OCI-LY7 (cell line): ENCODE results near the gene MAS1L. TPM values are rescaled to one million over a fixed set of nuclear protein-coding genes. Genes with fewer than 3 reads are reported as not detected.
"Not testable (repeated sequence)": the region's sequence is repeated elsewhere in the genome, so short reads cannot be mapped to it uniquely, and the experiment has no call there.

Experiments used
- BruUV-seq: library from RNA; stranded (reverse); fragments of 400-500 nt; replicated peaks from 2 replicates; lab custom pipeline; 2021; lab: Mats Ljungman, UMichigan
- CTCF ChIA-PET: fragments of 300-600 bp; sonication (Branson Sonifier 250); formaldehyde crosslinking; loops from one replicate; lab custom pipeline; 2022; ENCODE audit warnings: antibody characterized with exemption; ENCODE audit not compliant: unreplicated experiment; lab: Charles Lee
- POLR2A ChIA-PET: fragments of 300-600 bp; sonication (Branson Sonifier 250); formaldehyde crosslinking; loops from one replicate; lab custom pipeline; 2022; ENCODE audit warnings: antibody characterized with exemption; lab: Charles Lee
- DNase-seq: peaks from one replicate; pipeline ENCODE4 v3.0.0-alpha.2; 2015; ENCODE audit warnings: low spot score
- H2AFZ ChIP-seq: fragments of 200-600 bp; sonication (generic), shearing (Covaris generic); 2 replicates; pipeline ENCODE4 v1.6.1; 2014; ENCODE audit warnings: mild to moderate bottlenecking, antibody characterized with exemption, low read length, moderate library complexity
- H3K27ac ChIP-seq: fragments of 200-600 bp; sonication (generic); 2 replicates; pipeline ENCODE4 v1.5.1; 2014; ENCODE audit warnings: mixed run types, low read depth, mild to moderate bottlenecking, moderate library complexity, low read length, inconsistent platforms; ENCODE audit not compliant: poor library complexity, severe bottlenecking
- H3K36me3 ChIP-seq: fragments of 200-600 bp; sonication (generic); 2 replicates; pipeline ENCODE4 v1.6.1; 2014; ENCODE audit warnings: mild to moderate bottlenecking, antibody characterized with exemption, low read length, moderate library complexity, mixed read lengths; ENCODE audit not compliant: insufficient read depth
- H3K4me1 ChIP-seq: fragments of 200-600 bp; sonication (generic); 2 replicates; pipeline ENCODE4 v1.5.1; 2014; ENCODE audit warnings: mild to moderate bottlenecking, low read length; ENCODE audit not compliant: insufficient read depth, poor library complexity, severe bottlenecking
- H3K4me2 ChIP-seq: fragments of 200-600 bp; sonication (generic); 2 replicates; pipeline ENCODE4 v1.6.1; 2014; ENCODE audit warnings: mild to moderate bottlenecking, low read length
- H3K4me3 ChIP-seq: fragments of 200-600 bp; sonication (generic); 2 replicates; pipeline ENCODE4 v1.5.1; 2014; ENCODE audit warnings: mild to moderate bottlenecking, low read depth, low read length; ENCODE audit not compliant: poor library complexity, severe bottlenecking
- H3K79me2 ChIP-seq: fragments of 200-600 bp; sonication (generic); 2 replicates; pipeline ENCODE4 v1.6.1; 2016; ENCODE audit warnings: low read depth, mild to moderate bottlenecking, low read length, moderate library complexity, mixed read lengths; ENCODE audit not compliant: insufficient read depth
- H3K9me2 ChIP-seq: fragments of 200-600 bp; sonication (generic); 2 replicates; pipeline ENCODE4 v1.6.1; 2016; ENCODE audit warnings: mild to moderate bottlenecking, low read length, mixed read lengths; ENCODE audit not compliant: insufficient read depth
- H3K9me3 ChIP-seq: fragments of 200-600 bp; sonication (generic); 2 replicates; pipeline ENCODE4 v1.6.1; 2014; ENCODE audit warnings: mild to moderate bottlenecking, mixed run types, low read length, mixed read lengths
- H4K20me1 ChIP-seq: fragments of 200-600 bp; sonication (generic); 2 replicates; pipeline ENCODE4 v1.6.1; 2014; ENCODE audit warnings: mild to moderate bottlenecking, antibody characterized with exemption, low read length, moderate library complexity, mixed read lengths; ENCODE audit not compliant: insufficient read depth
- EZH2phosphoT487 ChIP-seq: fragments of 200-600 bp; sonication (generic); IDR thresholded peaks from 2 replicates; pipeline ENCODE4 v1.6.1; 2018; ENCODE audit warnings: low read depth, borderline replicate concordance, mild to moderate bottlenecking, mixed run types, antibody characterized with exemption, low read length, moderate library complexity, mixed read lengths
- intact Hi-C: fragments of 100-400 bp; cut with micrococcal nuclease; formaldehyde crosslinking; loops from one replicate; pipeline ENCODE4 v1.10.0; 2022; ENCODE audit not compliant: unreplicated experiment
- total RNA-seq, 2 experiments: library from RNA; depleted of rRNA in 1 of 2; stranded (reverse); fragments of >200 nt in 1 of 2; shearing (Covaris generic) in 1 of 2; gene quantifications; 2 replicates each; pipeline ENCODE4 v1.2.3, GENCODE V29; 2014 to 2022
- TF ChIP-seq, protein P1 (sequence below): fragments of 200-600 bp; sonication (generic); conservative IDR thresholded peaks from 2 replicates; pipeline ENCODE4 v1.5.1; 2014; ENCODE audit warnings: mild to moderate bottlenecking, antibody characterized with exemption, low read length, moderate library complexity, mixed read lengths

MAS1L gene
- total RNA-seq, 2 experiments from 2014 or later, result not detected

GRCh38 chr6:29456971-29457370 is 30.8 kb downstream of the MAS1L start, which contains the start of the genes OR11A1 and OR2H1:
OR11A1 (minus strand) TSS chr6:29457071; CDS start chr6:29427641, 29,430 bp downstream.
OR2H1 (plus strand) TSS chr6:29457155; CDS start chr6:29461770, 4,615 bp downstream.
- H3K4me3 ChIP-seq, result no peak within 1 kb of the TSS
- TF ChIP-seq, protein P1, sequence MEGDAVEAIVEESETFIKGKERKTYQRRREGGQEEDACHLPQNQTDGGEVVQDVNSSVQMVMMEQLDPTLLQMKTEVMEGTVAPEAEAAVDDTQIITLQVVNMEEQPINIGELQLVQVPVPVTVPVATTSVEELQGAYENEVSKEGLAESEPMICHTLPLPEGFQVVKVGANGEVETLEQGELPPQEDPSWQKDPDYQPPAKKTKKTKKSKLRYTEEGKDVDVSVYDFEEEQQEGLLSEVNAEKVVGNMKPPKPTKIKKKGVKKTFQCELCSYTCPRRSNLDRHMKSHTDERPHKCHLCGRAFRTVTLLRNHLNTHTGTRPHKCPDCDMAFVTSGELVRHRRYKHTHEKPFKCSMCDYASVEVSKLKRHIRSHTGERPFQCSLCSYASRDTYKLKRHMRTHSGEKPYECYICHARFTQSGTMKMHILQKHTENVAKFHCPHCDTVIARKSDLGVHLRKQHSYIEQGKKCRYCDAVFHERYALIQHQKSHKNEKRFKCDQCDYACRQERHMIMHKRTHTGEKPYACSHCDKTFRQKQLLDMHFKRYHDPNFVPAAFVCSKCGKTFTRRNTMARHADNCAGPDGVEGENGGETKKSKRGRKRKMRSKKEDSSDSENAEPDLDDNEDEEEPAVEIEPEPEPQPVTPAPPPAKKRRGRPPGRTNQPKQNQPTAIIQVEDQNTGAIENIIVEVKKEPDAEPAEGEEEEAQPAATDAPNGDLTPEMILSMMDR, result no peak
- no peak for TF ChIP-seq EZH2phosphoT487
- POLR2A ChIA-PET, result no interaction called here
- no peaks in the 10 kb centered on the region for H3K36me3 ChIP-seq
- no peaks in the 10 kb centered on the region for H3K4me1 ChIP-seq
- no peak within 1 kb of the TSS for H2AFZ ChIP-seq
- no peaks in the 10 kb centered on the region for H3K9me3 ChIP-seq
- H3K79me2 ChIP-seq, result no peaks in the 10 kb centered on the region
- CTCF ChIA-PET, result no interaction called here
- no peak for DNase-seq
- BruUV-seq, result no TSS peak
- no peaks in the 10 kb centered on the region for H3K9me2 ChIP-seq
- H4K20me1 ChIP-seq, result no peaks in the 10 kb centered on the region
- H3K4me2 ChIP-seq, result no peak within 1 kb of the TSS
- H3K27ac ChIP-seq, result no peak within 1 kb of the TSS
- intact Hi-C loops, result no loop called here

GRCh38 chr6:29451471-29452193 is 36.1 kb downstream of the MAS1L start:
- BruUV-seq, result no TSS peak
- intact Hi-C loops, result no loop called here
- H3K4me2 ChIP-seq, result no peak overlapping the region
- no peaks in the 10 kb centered on the region for H4K20me1 ChIP-seq
- no peaks in the 10 kb centered on the region for H3K4me1 ChIP-seq
- no peaks in the 10 kb centered on the region for H3K79me2 ChIP-seq
- no peaks in the 10 kb centered on the region for H3K36me3 ChIP-seq
- H3K9me3 ChIP-seq, result no peaks in the 10 kb centered on the region
- TF ChIP-seq, protein P1, result no peak
- TF ChIP-seq EZH2phosphoT487, result no peak
- no peak overlapping the region for H3K27ac ChIP-seq
- H2AFZ ChIP-seq, result no peak overlapping the region
- H3K9me2 ChIP-seq, result no peaks in the 10 kb centered on the region
- DNase-seq, result no peak
- no peak overlapping the region for H3K4me3 ChIP-seq
- CTCF ChIA-PET, result no interaction called here
- POLR2A ChIA-PET, result no interaction called here

DNA sequence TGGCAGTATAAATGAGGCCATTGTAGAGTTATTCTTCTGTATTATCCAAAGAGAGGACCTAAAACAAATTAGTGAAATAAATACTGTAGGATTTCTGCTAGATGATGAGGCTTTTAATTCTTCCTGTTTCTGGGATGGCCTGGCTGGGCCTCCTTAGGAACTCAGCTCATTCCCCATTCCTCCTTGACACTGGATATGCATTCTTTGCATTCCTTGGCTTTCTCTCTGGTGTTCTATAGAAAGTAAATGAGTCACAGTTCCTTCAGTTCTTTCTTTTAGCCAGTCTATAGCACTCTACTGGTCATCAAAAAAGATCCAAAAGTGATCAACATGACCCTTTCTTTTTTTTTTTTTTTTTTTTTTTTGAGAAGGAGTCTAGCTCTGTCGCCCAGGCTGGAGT is 40.1 kb downstream of the MAS1L start:
- no peak overlapping the region for H3K4me2 ChIP-seq
- CTCF ChIA-PET, result no interaction called here
- H3K27ac ChIP-seq, result no peak overlapping the region
- TF ChIP-seq, protein P1, result no peak
- no peak for TF ChIP-seq EZH2phosphoT487
- no peaks in the 10 kb centered on the region for H3K79me2 ChIP-seq
- H3K9me2 ChIP-seq, result no peaks in the 10 kb centered on the region
- no peaks in the 10 kb centered on the region for H3K36me3 ChIP-seq
- BruUV-seq, result no TSS peak
- H3K4me1 ChIP-seq, result no peaks in the 10 kb centered on the region
- no peaks in the 10 kb centered on the region for H3K9me3 ChIP-seq
- H2AFZ ChIP-seq, result no peak overlapping the region
- no peak for DNase-seq
- no peak overlapping the region for H3K4me3 ChIP-seq
- intact Hi-C loops, result no loop called here
- POLR2A ChIA-PET, result no interaction called here
- no peaks in the 10 kb centered on the region for H4K20me1 ChIP-seq

DNA sequence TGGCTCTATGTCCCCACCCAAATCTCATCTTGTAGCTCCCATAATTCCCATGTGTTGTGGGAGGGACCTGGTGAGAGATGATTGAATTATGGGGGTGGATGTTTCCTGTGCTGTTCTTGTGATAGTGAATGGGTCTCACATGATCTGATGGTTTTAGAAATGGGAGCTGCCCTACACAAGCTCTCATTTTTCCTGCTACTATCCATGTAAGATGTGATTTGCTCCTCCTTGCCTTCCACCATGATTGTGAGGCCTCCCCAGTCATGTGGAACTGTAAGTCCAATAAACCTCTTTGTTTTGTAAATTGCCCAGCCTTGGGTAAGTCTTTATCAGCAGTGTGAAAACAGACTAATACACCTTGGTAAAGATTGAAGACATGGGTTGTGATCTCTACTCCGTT is 43.7 kb downstream of the MAS1L start:
- H3K9me2 ChIP-seq, H3K27ac ChIP-seq, H3K36me3 ChIP-seq, H3K4me2 ChIP-seq, BruUV-seq, H2AFZ ChIP-seq, H3K4me3 ChIP-seq, H3K4me1 ChIP-seq, H3K79me2 ChIP-seq, H3K9me3 ChIP-seq, CTCF ChIA-PET, intact Hi-C loops, H4K20me1 ChIP-seq, POLR2A ChIA-PET, DNase-seq: not testable (repeated sequence)
